Measurements from ENCODE around the gene CSNK1A1.

Gene CSNK1A1

DNA sequence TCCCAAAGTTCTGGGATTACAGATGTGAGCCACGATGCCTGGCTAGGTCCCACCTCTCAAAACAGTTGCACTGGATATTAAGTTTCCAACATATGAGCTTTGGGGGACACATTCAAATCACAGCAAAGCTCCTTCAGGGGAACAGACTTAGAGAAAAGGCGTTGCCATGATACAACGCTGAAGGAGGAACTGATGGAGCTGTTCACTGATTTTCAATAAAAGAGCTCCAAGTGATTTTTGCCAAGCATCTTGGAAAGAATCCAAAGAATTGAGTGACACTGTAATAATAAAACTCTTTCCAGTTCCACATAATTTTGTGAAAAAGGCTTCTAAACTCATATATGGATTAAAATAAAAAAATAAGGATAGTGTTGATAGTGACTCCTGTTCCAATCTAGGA, 72.5 kb downstream of the CSNK1A1 start:
- no peak overlapping the region for H3K4me3 ChIP-seq (ENCODE audit: low read depth, low read length)
- no peaks in the 10 kb centered on the region for H3K27me3 ChIP-seq
- no peaks in the 10 kb centered on the region for H3K9me3 ChIP-seq
- H3K4me1 ChIP-seq: no peaks in the 10 kb centered on the region
- TF ChIP-seq, protein P1, sequence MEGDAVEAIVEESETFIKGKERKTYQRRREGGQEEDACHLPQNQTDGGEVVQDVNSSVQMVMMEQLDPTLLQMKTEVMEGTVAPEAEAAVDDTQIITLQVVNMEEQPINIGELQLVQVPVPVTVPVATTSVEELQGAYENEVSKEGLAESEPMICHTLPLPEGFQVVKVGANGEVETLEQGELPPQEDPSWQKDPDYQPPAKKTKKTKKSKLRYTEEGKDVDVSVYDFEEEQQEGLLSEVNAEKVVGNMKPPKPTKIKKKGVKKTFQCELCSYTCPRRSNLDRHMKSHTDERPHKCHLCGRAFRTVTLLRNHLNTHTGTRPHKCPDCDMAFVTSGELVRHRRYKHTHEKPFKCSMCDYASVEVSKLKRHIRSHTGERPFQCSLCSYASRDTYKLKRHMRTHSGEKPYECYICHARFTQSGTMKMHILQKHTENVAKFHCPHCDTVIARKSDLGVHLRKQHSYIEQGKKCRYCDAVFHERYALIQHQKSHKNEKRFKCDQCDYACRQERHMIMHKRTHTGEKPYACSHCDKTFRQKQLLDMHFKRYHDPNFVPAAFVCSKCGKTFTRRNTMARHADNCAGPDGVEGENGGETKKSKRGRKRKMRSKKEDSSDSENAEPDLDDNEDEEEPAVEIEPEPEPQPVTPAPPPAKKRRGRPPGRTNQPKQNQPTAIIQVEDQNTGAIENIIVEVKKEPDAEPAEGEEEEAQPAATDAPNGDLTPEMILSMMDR (IDR thresholded peaks at IDR 0.05; ENCODE audit: low read depth, low read length): no peak
- no peaks in the 10 kb centered on the region for H3K36me3 ChIP-seq
- no peak for DNase-seq

DNA sequence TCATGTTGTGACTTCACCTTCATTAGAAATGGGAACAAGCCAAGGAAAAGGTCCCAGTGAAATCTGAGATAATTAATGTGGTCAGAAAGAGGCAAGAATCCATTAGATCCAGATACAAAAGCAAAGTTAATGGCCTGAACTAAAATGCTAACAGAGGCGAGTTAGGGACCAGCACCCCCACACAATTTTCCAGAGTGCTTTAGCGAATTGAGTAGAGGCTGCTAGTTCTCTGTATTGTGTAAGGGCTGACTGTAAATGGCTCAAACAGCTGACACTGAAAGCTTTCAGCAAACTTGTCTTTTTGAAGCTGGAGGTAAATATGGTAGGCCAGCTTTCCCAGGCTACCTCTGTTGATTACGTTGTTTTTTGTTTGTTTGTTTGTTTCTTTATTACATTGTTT, 75.5 kb downstream of the CSNK1A1 start:
- TF ChIP-seq, protein P1 (IDR thresholded peaks at IDR 0.05; ENCODE audit: low read depth, low read length): no peak
- no peak for DNase-seq
- Histone ChIP-seq H3K36me3 (no peaks in the 10 kb centered on the region), H3K27me3 (no peaks in the 10 kb centered on the region), H3K4me1 (no peaks in the 10 kb centered on the region), H3K4me3 (ENCODE audit: low read depth, low read length) (no peak overlapping the region), H3K9me3 (no peaks in the 10 kb centered on the region)

DNA sequence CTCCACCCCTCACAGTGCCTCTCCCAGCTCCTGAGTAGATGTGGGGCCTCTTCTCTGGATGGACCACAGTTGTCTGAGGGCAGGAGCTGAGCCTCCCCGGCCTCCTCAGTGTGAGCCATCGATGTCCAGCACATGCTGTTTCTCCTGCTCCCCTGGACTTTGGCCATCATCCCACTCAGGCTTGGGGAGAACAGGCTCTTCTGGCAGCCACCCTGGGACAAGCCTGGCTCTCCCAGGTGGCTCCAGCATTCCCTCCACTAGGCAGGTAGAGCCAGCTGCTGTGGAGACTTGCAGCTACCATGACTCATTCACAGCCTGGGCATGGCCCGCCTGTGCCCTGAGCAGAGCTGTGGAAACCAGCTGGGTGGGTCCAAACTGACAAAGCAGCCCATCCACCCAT, 77.0 kb downstream of the CSNK1A1 start:
- Histone ChIP-seq H3K4me3 (ENCODE audit: low read depth, low read length) (no peak overlapping the region), H3K27me3 (no peaks in the 10 kb centered on the region), H3K4me1 (no peaks in the 10 kb centered on the region), H3K36me3 (no peaks in the 10 kb centered on the region), H3K9me3 (no peaks in the 10 kb centered on the region)
- TF ChIP-seq, protein P1 (IDR thresholded peaks at IDR 0.05; ENCODE audit: low read depth, low read length): no peak
- DNase-seq: no peak

DNA sequence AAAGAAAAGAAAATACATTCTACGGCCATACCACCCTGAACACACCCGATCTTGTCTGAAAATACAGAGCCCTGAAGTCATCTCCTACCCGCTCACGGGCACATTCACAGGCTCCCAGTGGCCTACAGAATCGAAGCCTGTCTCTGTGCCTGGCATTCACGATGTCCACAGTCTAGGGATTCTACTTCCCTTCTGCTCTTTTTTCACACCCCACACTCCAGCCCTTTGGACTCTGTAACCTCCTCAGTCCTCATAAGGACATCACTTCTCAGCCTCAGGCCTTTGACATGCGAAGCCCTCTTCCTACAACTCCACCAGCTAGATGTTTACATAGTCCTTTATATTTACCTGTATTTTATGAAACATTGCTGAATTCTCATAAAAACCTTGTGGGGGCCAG, 77.8 kb downstream of the CSNK1A1 start:
- Histone ChIP-seq H3K4me3 (ENCODE audit: low read depth, low read length) (no peak overlapping the region), H3K27me3 (no peaks in the 10 kb centered on the region), H3K9me3 (no peaks in the 10 kb centered on the region), H3K36me3 (no peaks in the 10 kb centered on the region), H3K4me1 (no peaks in the 10 kb centered on the region)
- TF ChIP-seq, protein P1 (IDR thresholded peaks at IDR 0.05; ENCODE audit: low read depth, low read length): no peak
- no peak for DNase-seq

DNA sequence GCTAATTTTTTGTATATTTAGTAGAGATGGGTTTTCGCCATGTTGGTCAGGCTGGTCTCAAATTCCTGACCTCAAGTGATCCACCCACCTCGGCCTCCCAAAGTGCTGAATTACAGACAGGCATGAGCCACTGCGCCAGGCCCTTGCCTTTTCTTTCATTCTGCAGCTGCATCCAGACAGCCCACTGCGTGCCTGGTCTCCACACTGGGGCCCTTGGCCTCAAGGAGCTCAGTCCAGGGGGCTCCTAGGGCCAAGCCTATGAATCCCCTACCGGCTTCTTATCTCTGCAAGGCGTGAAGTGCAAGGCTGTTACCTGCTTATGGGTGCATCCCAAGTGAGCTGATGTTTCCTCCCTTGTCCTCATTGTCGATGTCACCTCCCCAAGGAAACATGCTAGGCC, 78.8 kb downstream of the CSNK1A1 start:
- no peaks in the 10 kb centered on the region for H3K27me3 ChIP-seq
- H3K4me1 ChIP-seq: no peaks in the 10 kb centered on the region
- H3K9me3 ChIP-seq: no peaks in the 10 kb centered on the region
- DNase-seq: no peak
- H3K4me3 ChIP-seq (ENCODE audit: low read depth, low read length): no peak overlapping the region
- TF ChIP-seq, protein P1 (IDR thresholded peaks at IDR 0.05; ENCODE audit: low read depth, low read length): no peak
- no peaks in the 10 kb centered on the region for H3K36me3 ChIP-seq

DNA sequence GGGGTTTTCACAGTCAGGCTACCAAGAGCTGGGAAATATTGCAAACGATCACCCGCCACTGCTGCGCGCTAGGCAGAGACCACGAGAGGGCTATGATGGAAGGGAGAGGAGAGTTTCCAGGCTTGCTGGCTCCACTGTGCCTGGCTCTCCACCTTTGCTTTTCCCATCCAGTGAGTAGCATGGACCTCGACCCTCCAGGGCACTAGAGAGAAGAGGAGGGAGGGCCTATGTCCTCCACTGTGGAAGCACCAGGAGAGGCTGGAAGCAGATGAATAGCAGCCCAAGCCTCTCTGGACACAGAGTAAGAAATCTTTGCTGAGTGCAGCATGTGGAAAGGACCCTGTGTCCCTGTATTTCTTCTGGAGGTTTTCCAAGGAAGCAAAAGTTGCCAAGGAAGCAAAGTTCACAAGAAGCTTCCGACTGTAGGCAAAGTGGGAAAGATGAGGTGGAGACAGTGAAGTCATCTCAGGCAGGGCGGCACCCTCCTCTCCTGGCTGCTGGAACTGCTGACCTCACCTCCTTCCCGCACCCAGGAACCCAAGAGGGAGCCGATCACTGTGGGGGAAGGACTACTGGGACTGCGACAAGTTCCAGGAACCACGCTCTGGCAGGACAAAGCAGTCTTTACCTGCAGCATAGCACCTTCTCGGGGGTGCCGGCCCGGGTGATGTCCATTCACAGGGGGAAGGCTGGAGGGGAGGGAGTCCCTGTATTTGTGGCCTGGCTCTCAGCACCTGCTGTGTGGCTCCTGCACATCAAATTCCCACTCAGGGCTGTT, 79.6 kb downstream of the CSNK1A1 start:
- H3K4me1 ChIP-seq: no peaks in the 10 kb centered on the region; the same call in 1 of the 2 replicates
- no peaks in the 10 kb centered on the region for H3K36me3 ChIP-seq
- H3K27me3 ChIP-seq: no peaks in the 10 kb centered on the region
- no peak overlapping the region for H3K4me3 ChIP-seq (ENCODE audit: low read depth, low read length)
- no peaks in the 10 kb centered on the region for H3K9me3 ChIP-seq
- no peak for DNase-seq
- TF ChIP-seq, protein P1 (IDR thresholded peaks at IDR 0.05; ENCODE audit: low read depth, low read length): no peak
